ENCODE measurements around the gene MYO18A. TPM values are rescaled to one million over a fixed set of nuclear protein-coding genes. Genes with fewer than 3 reads are reported as not detected.
A peak's percentile ranks its signal among the peaks of the same experiment; 100 is the strongest.

Gene MYO18A
- total RNA-seq, 3 donors from 2014 or later (not counting 1 experiment from before 2014, with no cell fraction given): 110 to 117 (median 115) TPM

- no peak overlapping the region for H3K27ac ChIP-seq (ENCODE audit: low read length)
- Mint-ChIP-seq H3K27ac (no peak overlapping the region), H3K36me3 (no peaks in the 10 kb centered on the region), H3K27me3 (ENCODE audit: low read depth in 2 of 2) (no peaks in the 10 kb centered on the region), H3K4me1 (peaks cover 44 to 61% of the 10 kb centered on the region in 2 donors), H3K4me3 (no peak overlapping the region), H3K9me3 (no peaks in the 10 kb centered on the region)
- H3K36me3 ChIP-seq (ENCODE audit: control insufficient read depth, insufficient read depth, low read length): peaks cover 20% of the 10 kb centered on the region
- peaks cover 32% of the 10 kb centered on the region for H3K4me1 ChIP-seq (ENCODE audit: control insufficient read depth, insufficient read depth, low read length)
- no peaks in the 10 kb centered on the region for H3K9me3 ChIP-seq (ENCODE audit: control insufficient read depth, insufficient read depth, low read length)
- intact Hi-C loops (cut with micrococcal nuclease): no loop called here
- TF ChIP-seq, protein P1, sequence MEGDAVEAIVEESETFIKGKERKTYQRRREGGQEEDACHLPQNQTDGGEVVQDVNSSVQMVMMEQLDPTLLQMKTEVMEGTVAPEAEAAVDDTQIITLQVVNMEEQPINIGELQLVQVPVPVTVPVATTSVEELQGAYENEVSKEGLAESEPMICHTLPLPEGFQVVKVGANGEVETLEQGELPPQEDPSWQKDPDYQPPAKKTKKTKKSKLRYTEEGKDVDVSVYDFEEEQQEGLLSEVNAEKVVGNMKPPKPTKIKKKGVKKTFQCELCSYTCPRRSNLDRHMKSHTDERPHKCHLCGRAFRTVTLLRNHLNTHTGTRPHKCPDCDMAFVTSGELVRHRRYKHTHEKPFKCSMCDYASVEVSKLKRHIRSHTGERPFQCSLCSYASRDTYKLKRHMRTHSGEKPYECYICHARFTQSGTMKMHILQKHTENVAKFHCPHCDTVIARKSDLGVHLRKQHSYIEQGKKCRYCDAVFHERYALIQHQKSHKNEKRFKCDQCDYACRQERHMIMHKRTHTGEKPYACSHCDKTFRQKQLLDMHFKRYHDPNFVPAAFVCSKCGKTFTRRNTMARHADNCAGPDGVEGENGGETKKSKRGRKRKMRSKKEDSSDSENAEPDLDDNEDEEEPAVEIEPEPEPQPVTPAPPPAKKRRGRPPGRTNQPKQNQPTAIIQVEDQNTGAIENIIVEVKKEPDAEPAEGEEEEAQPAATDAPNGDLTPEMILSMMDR (IDR thresholded peaks at IDR 0.05): no peak
- DNase-seq (no peak), ATAC-seq (no peak)
- H3K4me3 ChIP-seq (ENCODE audit: low read length): no peak overlapping the region
- 44% methylated on average over 2 of the region's 2 CpGs for WGBS (ENCODE audit: insufficient coverage)
- H3K27me3 ChIP-seq (ENCODE audit: control insufficient read depth, insufficient read depth, low read length): no peaks in the 10 kb centered on the region
Observed at GRCh38 chr17:29135464-29135863, 44.7 kb downstream of the MYO18A start.

DNA sequence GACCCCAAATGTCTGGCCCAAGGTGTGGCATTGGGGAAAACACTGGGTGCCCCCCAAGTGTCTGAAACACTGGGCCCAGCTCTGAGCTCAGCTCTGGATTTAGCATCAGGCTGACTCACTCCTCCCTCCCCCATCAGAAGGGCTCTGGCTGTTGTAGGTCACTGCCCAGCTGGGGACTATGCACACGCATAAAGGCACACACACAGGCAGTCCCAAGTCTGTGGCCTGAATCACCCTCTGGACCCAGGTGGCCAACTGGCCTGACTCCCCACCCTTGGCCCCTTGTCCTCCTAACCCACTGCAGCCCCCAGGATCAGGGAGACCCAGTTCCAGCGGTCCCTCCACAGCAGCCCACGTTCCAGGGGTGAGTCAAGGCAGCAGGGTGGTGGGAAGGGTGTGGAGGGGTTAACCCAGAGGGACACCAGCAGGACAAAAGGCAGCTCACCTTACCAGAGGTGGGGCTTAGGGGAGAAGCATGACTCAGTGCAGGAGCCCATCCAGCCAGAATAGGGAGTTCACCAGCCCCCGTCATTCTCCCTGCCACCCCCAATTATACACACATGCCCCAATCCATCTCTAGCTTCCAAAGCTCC is 47.0 kb downstream of the MYO18A start:
- no peak overlapping the region for H3K4me3 Mint-ChIP-seq
- H3K4me1 ChIP-seq (ENCODE audit: control insufficient read depth, insufficient read depth, low read length): peaks cover 13% of the 10 kb centered on the region
- H3K9me3 ChIP-seq (ENCODE audit: control insufficient read depth, insufficient read depth, low read length): no peaks in the 10 kb centered on the region
- H3K36me3 Mint-ChIP-seq: no peaks in the 10 kb centered on the region
- DNase-seq (no peak), ATAC-seq (no peak)
- no peak overlapping the region for H3K27ac Mint-ChIP-seq
- H3K27ac ChIP-seq (ENCODE audit: low read length): no peak overlapping the region
- H3K9me3 Mint-ChIP-seq: no peaks in the 10 kb centered on the region
- no peaks in the 10 kb centered on the region for H3K27me3 ChIP-seq (ENCODE audit: control insufficient read depth, insufficient read depth, low read length)
- TF ChIP-seq, protein P1 (IDR thresholded peaks at IDR 0.05): no peak
- no peaks in the 10 kb centered on the region for H3K27me3 Mint-ChIP-seq (ENCODE audit: low read depth in 2 of 2)
- peaks cover 24 to 42% of the 10 kb centered on the region in 2 donors for H3K4me1 Mint-ChIP-seq
- peaks cover 31% of the 10 kb centered on the region for H3K36me3 ChIP-seq (ENCODE audit: control insufficient read depth, insufficient read depth, low read length)
- no peak overlapping the region for H3K4me3 ChIP-seq (ENCODE audit: low read length)
- WGBS (ENCODE audit: insufficient coverage): 86% methylated on average over 4 of the region's 4 CpGs
- intact Hi-C loops (cut with micrococcal nuclease): no loop called here

DNA sequence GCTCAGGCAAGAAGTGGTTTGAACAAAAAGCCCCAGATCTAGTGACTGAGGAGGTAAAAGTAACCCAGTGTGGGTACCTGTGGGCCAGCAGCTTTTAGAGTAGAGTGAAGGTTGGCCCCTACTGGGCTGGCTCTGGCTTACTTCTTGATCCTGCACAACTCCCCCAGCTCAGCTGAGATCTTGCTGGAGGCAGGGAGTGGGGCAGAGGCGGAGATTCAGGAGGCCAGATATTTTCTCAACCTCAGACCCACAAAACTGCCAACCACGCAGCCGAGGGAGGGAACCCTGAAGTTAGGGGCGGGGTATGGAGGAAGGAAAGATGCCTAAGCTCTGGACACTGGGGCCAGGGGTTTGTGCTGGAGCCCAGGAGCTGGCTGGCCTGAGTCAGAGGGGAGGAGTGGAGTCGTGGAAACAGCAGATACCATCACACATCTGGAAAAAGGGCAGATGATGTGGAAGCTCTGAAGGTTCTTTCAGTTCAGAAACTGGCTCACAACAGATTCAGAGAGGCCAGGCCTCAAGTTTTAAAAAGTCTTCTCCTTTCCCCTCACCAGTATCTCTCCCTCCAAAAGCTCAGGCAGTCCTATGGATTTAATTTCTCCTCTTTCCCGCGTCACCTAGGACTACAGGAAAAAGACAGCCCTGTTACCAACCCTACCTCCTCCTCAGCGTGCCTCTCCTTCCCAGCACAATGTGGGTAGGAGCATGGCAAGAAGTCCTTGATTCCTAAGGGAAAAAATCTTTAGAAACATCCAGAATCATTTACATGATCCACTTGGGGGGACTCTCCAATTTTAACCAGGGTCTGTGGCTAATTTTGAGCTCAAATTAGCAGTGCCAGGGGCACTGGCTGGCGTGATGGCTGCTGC is 48.1 kb downstream of the MYO18A start:
- no peak for DNase-seq
- no peaks in the 10 kb centered on the region for H3K9me3 ChIP-seq (ENCODE audit: control insufficient read depth, insufficient read depth, low read length)
- no peak overlapping the region for H3K4me3 Mint-ChIP-seq
- H3K36me3 Mint-ChIP-seq: no peaks in the 10 kb centered on the region
- no peak overlapping the region for H3K27ac ChIP-seq (ENCODE audit: low read length)
- peak overlapping the region; percentile 9 to 64 for H3K27ac Mint-ChIP-seq
- H3K9me3 Mint-ChIP-seq: no peaks in the 10 kb centered on the region
- H3K27me3 ChIP-seq (ENCODE audit: control insufficient read depth, insufficient read depth, low read length): no peaks in the 10 kb centered on the region
- peaks cover 7% of the 10 kb centered on the region for H3K4me1 ChIP-seq (ENCODE audit: control insufficient read depth, insufficient read depth, low read length)
- peaks cover 15 to 30% of the 10 kb centered on the region in 2 donors for H3K4me1 Mint-ChIP-seq
- 66% methylated on average over 7 of the region's 9 CpGs for WGBS (ENCODE audit: insufficient coverage)
- peaks cover 34% of the 10 kb centered on the region for H3K36me3 ChIP-seq (ENCODE audit: control insufficient read depth, insufficient read depth, low read length)
- H3K4me3 ChIP-seq (ENCODE audit: low read length): no peak overlapping the region
- intact Hi-C loops (cut with micrococcal nuclease): no loop called here
- ATAC-seq: no peak
- TF ChIP-seq, protein P1 (IDR thresholded peaks at IDR 0.05): no peak
- no peaks in the 10 kb centered on the region for H3K27me3 Mint-ChIP-seq (ENCODE audit: low read depth in 2 of 2)

Measured in natural killer cell (primary cell).